ENCODE results near the gene TBC1D12.
"Not testable (repeated sequence)": the region's sequence is repeated elsewhere in the genome, so short reads cannot be mapped to it uniquely, and the experiment has no call there.

The TBC1D12 gene

DNA sequence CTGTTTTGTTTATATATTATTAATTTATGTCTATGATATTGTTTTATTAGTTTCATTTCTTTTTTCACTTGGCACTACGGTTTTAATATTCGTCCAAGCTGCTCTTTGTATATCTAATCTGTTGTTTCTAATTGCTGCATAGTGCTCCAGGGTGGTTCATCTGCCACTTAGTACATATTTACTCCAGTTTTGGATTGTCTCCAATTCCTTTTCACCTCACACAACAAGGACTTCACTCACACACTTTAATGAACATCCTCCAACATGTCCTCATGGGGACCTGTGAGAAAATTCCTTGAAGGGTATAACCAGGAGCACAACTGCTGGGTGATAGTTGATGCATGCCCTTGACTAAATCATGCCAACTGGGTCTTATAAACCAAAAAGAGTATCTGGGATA is 25.5 kb upstream of the TBC1D12 start:
- no peak for DNase-seq (ENCODE audit: extremely low read depth, low read depth)
- TF ChIP-seq, protein P1, sequence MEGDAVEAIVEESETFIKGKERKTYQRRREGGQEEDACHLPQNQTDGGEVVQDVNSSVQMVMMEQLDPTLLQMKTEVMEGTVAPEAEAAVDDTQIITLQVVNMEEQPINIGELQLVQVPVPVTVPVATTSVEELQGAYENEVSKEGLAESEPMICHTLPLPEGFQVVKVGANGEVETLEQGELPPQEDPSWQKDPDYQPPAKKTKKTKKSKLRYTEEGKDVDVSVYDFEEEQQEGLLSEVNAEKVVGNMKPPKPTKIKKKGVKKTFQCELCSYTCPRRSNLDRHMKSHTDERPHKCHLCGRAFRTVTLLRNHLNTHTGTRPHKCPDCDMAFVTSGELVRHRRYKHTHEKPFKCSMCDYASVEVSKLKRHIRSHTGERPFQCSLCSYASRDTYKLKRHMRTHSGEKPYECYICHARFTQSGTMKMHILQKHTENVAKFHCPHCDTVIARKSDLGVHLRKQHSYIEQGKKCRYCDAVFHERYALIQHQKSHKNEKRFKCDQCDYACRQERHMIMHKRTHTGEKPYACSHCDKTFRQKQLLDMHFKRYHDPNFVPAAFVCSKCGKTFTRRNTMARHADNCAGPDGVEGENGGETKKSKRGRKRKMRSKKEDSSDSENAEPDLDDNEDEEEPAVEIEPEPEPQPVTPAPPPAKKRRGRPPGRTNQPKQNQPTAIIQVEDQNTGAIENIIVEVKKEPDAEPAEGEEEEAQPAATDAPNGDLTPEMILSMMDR (IDR thresholded peaks at IDR 0.05; ENCODE audit: low read depth, low read length, missing control alignments), result no peak
- H3K4me3 ChIP-seq (replicated peaks; ENCODE audit: low read depth, low read length), result no peak overlapping the region

DNA sequence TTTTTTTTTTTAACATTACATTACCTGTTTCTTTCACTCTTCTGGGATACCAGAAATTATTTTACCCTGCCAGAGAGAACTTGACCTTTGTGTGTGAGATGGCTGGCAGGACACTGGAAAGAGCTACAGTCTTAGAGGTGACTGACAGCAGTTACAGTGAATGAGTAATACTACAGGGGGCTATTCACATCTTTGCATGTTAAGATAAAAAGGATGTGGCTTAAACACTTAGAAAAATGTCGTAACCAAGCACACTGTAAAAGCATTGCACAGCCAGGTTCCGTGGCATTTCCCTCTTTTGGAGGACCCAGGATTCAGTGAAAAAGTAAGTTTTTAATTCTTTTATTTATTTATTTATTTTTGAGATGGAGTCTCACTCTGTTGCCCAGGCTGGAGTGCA is 18.8 kb upstream of the TBC1D12 start:
- TF ChIP-seq, protein P1 (IDR thresholded peaks at IDR 0.05; ENCODE audit: low read depth, low read length, missing control alignments), result no peak
- H3K4me3 ChIP-seq (replicated peaks; ENCODE audit: low read depth, low read length), result no peak overlapping the region
- DNase-seq (ENCODE audit: extremely low read depth, low read depth), result no peak

DNA sequence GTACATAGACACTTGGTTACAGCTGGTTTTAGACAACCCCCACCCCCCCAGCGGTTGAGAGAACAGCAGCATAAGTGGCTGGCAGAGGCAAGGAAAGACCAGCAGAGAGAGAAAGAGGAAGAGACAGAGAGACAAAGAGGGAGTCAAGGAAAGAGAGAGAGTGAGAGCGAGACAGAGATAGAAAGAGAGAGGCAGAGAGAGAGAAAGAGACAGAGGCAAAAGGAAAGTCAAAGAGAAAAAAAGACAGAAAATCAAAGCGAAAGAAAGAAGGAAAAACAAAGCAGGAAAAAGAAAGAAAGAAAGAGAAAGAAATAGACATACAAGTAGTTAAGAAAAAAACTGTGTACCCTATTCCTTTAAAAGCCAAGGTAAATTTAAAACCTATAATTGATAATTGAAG is 16.6 kb upstream of the TBC1D12 start:
- H3K4me3 ChIP-seq (replicated peaks; ENCODE audit: low read depth, low read length); DNase-seq (ENCODE audit: extremely low read depth, low read depth): not testable (repeated sequence)

DNA sequence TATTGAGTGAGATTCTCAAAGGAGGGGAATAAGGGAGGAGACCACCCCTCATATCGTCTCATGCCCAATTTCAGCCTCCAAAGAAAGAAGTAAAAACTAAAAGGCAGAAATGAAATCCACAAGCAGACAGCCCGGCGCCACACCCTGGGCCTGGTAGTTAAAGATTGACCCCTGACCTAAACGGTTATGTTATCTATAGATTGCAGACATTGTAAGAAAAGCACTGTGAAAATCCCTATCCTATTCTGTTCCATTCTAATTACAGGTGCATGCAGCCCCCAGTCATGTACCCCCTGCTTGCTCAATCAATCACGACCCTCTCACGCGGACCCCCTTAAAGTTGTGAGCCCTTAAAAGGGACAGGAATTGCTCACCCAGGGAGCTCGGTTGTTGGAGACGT is 10.2 kb upstream of the TBC1D12 start:
- DNase-seq (ENCODE audit: extremely low read depth, low read depth); H3K4me3 ChIP-seq (replicated peaks; ENCODE audit: low read depth, low read length): not testable (repeated sequence)

DNA sequence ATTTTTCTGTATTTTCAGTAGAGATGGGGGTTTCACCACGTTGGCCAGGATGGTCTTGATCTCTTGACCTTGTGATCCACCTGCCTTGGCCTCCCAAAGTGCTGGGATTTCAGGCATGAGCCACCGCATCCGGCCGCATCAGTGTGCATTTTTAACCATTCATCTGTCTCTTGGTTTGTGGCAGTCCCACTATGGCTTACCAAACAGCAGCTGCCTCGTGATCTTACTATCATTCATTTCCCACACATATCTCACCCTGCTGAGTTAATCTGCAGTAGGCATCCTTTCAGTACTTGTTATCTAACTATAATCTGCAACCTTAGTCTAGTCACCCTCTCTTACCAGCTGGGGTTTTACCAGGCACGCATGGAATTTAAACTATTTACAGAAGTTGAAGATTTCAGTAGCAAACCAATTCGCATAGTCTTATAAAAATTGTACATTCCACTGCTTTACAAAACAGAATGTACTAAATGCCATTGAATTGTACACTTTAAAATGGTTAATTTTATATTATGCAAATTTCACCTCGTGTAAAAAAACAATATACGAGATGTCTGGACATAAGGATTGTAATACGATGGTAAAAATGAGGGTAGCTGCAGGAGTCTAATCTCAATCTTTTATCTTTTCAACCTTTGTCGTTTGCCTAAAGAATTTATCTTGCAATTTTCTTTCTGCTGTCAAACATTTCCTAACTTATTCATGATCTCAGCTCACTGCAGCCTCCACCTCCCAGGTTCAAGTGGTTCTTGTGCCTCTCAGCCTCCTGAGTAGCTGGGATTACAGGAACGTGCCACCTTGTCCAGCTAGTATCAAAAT is 4.6 kb upstream of the TBC1D12 start:
- no peak for DNase-seq (ENCODE audit: extremely low read depth, low read depth)
- TF ChIP-seq, protein P1 (IDR thresholded peaks at IDR 0.05; ENCODE audit: low read depth, low read length, missing control alignments), result no peak
- no peak overlapping the region for H3K4me3 ChIP-seq (replicated peaks; ENCODE audit: low read depth, low read length)

DNA sequence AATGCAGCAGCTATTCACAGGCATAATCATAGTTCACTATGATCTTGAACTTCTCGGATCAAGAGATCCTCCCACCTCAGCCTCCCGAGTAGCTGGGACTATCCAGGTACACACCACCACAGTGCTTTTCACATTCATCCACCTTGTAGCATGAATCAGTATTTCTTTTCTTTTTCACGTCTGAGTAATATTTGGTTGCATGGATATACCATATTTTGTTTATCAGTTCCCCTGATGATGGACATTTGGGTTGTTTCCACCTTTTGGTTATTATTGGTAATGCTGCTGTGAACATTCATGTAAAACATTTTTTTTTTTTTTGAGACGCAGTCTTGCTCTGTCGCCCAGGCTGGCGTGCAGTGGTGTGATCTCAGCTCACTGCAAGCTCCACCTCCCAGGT is 3.6 kb upstream of the TBC1D12 start:
- TF ChIP-seq, protein P1 (IDR thresholded peaks at IDR 0.05; ENCODE audit: low read depth, low read length, missing control alignments), result no peak
- no peak overlapping the region for H3K4me3 ChIP-seq (replicated peaks; ENCODE audit: low read depth, low read length)
- DNase-seq (ENCODE audit: extremely low read depth, low read depth), result no peak

DNA sequence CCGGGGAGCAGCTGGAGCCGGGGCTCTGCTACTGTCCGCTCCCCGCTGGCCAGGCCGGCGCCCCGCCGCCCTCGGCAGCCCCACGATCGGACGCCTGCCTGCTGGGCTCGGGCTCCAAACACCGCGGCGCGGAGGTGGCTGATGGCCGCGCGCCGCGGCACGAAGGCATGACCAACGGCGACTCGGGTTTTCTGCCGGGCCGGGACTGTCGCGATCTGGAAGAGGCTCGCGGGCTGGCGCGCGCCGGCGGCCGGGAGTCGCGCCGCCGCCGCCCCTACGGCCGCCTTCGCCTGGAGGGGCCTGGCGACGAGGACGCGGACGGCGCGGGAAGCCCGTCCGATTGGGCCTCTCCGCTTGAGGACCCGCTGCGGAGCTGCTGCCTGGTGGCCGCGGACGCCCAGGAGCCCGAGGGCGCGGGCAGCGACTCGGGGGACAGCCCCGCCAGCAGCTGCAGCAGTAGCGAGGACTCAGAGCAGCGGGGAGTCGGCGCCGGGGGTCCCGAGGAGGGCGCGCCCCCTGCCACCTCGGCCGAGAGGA is 570 bp downstream of the TBC1D12 start:
- TF ChIP-seq, protein P1 (IDR thresholded peaks at IDR 0.05; ENCODE audit: low read depth, low read length, missing control alignments), result no peak
- DNase-seq (ENCODE audit: extremely low read depth, low read depth), result no peak
- H3K4me3 ChIP-seq (replicated peaks; ENCODE audit: low read depth, low read length), result peak overlapping the region; percentile 84

Data from HFF-Myc (cell line).